ENCODE data around the gene TINAG. TPM values are rescaled to one million over a fixed set of nuclear protein-coding genes. Genes with fewer than 3 reads are reported as not detected.

Gene TINAG
- total RNA-seq, 4 donors from 2014 or later = not detected

GRCh38 chr6:54354608-54355007 lies 46.4 kb downstream of the TINAG start:
- no peaks in the 10 kb centered on the region for H3K27me3 ChIP-seq
- 63 to 88% methylated on average over 2 of the region's 2 CpGs for WGBS, 2 donors (ENCODE audit: low coverage in 1 of 2)
- TF ChIP-seq EP300 (IDR thresholded peaks at IDR 0.05) = no peak
- TF ChIP-seq CTCF (IDR thresholded peaks at IDR 0.05) = no peak
- no peak for TF ChIP-seq POLR2AphosphoS5 (IDR thresholded peaks at IDR 0.05)
- no peak for TF ChIP-seq POLR2A (IDR thresholded peaks at IDR 0.05)
- no peak for ATAC-seq
- no peak overlapping the region for H3K4me3 ChIP-seq
- H3K4me1 ChIP-seq = no peaks in the 10 kb centered on the region
- H3K36me3 ChIP-seq = no peaks in the 10 kb centered on the region
- H3K27ac ChIP-seq = no peak overlapping the region
- no peaks in the 10 kb centered on the region for H3K9me3 ChIP-seq

GRCh38 chr6:54357141-54357540 lies 48.9 kb downstream of the TINAG start:
- TF ChIP-seq CTCF (IDR thresholded peaks at IDR 0.05) (no peak), POLR2AphosphoS5 (IDR thresholded peaks at IDR 0.05) (no peak), EP300 (IDR thresholded peaks at IDR 0.05) (no peak), POLR2A (IDR thresholded peaks at IDR 0.05) (no peak)
- Histone ChIP-seq H3K36me3 (no peaks in the 10 kb centered on the region), H3K27ac (no peak overlapping the region), H3K9me3 (no peaks in the 10 kb centered on the region), H3K4me1 (no peaks in the 10 kb centered on the region), H3K27me3 (no peaks in the 10 kb centered on the region), H3K4me3 (no peak overlapping the region)
- 45% methylated on average over 1 of the region's 1 CpG; no CpG with 5 or more reads in 1 of the 2 donors for WGBS, 2 donors (ENCODE audit: low coverage in 1 of 2)
- ATAC-seq = no peak

GRCh38 chr6:54361188-54361587 lies 52.9 kb downstream of the TINAG start:
- WGBS, 2 donors (ENCODE audit: low coverage in 1 of 2) = 100% methylated on average over 1 of the region's 1 CpG; no CpG with 5 or more reads in 1 of the 2 donors
- H3K36me3 ChIP-seq = no peaks in the 10 kb centered on the region
- H3K4me3 ChIP-seq = no peak overlapping the region
- no peaks in the 10 kb centered on the region for H3K27me3 ChIP-seq
- H3K27ac ChIP-seq = no peak overlapping the region
- H3K4me1 ChIP-seq = no peaks in the 10 kb centered on the region
- TF ChIP-seq CTCF (IDR thresholded peaks at IDR 0.05) (no peak), EP300 (IDR thresholded peaks at IDR 0.05) (no peak), POLR2A (IDR thresholded peaks at IDR 0.05) (no peak), POLR2AphosphoS5 (IDR thresholded peaks at IDR 0.05) (no peak)
- no peak for ATAC-seq
- no peaks in the 10 kb centered on the region for H3K9me3 ChIP-seq

- no peak overlapping the region for H3K27ac ChIP-seq
- 93 to 100% methylated on average over 1 of the region's 1 CpG for WGBS, 2 donors (ENCODE audit: low coverage in 1 of 2)
- no peaks in the 10 kb centered on the region for H3K36me3 ChIP-seq
- TF ChIP-seq EP300 (IDR thresholded peaks at IDR 0.05) (no peak), CTCF (IDR thresholded peaks at IDR 0.05) (no peak), POLR2A (IDR thresholded peaks at IDR 0.05) (no peak), POLR2AphosphoS5 (IDR thresholded peaks at IDR 0.05) (no peak)
- H3K4me3 ChIP-seq = no peak overlapping the region
- no peaks in the 10 kb centered on the region for H3K4me1 ChIP-seq
- H3K9me3 ChIP-seq = no peaks in the 10 kb centered on the region
- no peak for ATAC-seq
- no peaks in the 10 kb centered on the region for H3K27me3 ChIP-seq
Measured at GRCh38 chr6:54361734-54362133, 53.5 kb downstream of the TINAG start.

GRCh38 chr6:54366667-54367327 lies 58.6 kb downstream of the TINAG start:
- no peak for ATAC-seq
- Histone ChIP-seq H3K4me3 (no peak overlapping the region), H3K27ac (no peak overlapping the region), H3K36me3 (no peaks in the 10 kb centered on the region), H3K4me1 (no peaks in the 10 kb centered on the region), H3K9me3 (no peaks in the 10 kb centered on the region), H3K27me3 (no peaks in the 10 kb centered on the region)
- WGBS, 2 donors (ENCODE audit: low coverage in 1 of 2) = 37 to 61% methylated on average over 4 of the region's 4 CpGs
- TF ChIP-seq POLR2A (IDR thresholded peaks at IDR 0.05) (no peak), EP300 (IDR thresholded peaks at IDR 0.05) (no peak), CTCF (IDR thresholded peaks at IDR 0.05) (no peak), POLR2AphosphoS5 (IDR thresholded peaks at IDR 0.05) (no peak)

Data from gastroesophageal sphincter (tissue), 4 donors.